Measurements from ENCODE around the gene UCHL5. TPM values are rescaled to one million over a fixed set of nuclear protein-coding genes. Genes with fewer than 3 reads are reported as not detected.

UCHL5 gene
- total and polyA plus RNA-seq, 8 donors = 9.8 to 26.8 (median 17.4) TPM

DNA sequence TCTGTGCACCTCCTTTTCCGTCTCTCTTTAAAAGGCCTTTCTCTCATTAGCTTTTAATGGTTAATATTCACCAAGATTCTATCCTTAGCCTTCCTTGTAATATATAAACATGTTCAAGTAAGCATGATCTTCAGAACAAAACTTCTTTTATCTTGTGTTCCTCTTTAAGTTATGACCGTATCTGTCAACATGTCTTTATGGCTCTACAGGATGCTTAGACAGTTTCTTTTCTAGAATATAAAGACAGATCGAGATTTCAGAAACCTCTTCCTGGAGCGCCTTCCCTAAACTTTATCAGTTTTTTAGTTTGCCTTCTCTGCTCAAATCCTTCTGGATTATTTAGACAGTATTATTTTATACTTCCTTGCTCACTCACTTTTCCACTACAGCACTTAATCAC is 7.4 kb upstream of the UCHL5 start:
- intact Hi-C loops (cut with DNase I) = no loop called here
- no peak for DNase-seq
- H3K9me3 ChIP-seq = no peaks in the 10 kb centered on the region
- H3K36me3 ChIP-seq = no peaks in the 10 kb centered on the region
- 87 to 89% methylated on average over 4 of the region's 4 CpGs for WGBS, 2 donors
- H3K4me3 ChIP-seq = no peak overlapping the region
- no peak for TF ChIP-seq CTCF (IDR thresholded peaks at IDR 0.05)
- no peaks in the 10 kb centered on the region for H3K27me3 ChIP-seq
- no peak overlapping the region for H3K27ac ChIP-seq
- no peak for FAIRE-seq
- H3K4me1 ChIP-seq = peaks cover 0 to 4% (median under 1%) of the 10 kb centered on the region in 3 donors
- no peak for ATAC-seq

DNA sequence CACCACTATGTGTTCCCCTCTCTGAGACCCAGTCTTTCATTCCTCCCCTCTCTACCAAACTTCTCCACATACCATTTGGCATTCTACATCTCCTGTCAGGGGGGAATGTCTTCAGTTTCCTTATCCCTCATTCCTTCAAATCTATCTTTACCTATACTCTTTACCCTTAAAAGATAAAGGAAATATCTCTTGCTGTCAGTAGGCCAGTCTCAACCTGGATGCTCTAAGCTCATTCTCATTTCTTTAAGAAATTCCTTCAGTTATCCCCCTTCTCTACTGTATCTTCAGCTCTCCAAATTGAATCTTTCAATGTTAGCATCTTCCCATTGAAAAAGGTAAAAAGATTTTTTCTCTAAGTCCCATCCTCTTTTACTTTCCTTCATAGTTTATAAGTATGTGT is 6.8 kb upstream of the UCHL5 start:
- ATAC-seq = no peak
- no peak for FAIRE-seq
- H3K4me3 ChIP-seq = no peak overlapping the region
- no peaks in the 10 kb centered on the region for H3K27me3 ChIP-seq
- peaks cover 3 to 10% (median 5%) of the 10 kb centered on the region in 3 donors for H3K4me1 ChIP-seq
- H3K36me3 ChIP-seq = no peaks in the 10 kb centered on the region
- TF ChIP-seq CTCF (IDR thresholded peaks at IDR 0.05) = no peak
- intact Hi-C loops (cut with DNase I) = no loop called here
- DNase-seq = no peak
- H3K9me3 ChIP-seq = no peaks in the 10 kb centered on the region
- H3K27ac ChIP-seq = no peak overlapping the region

DNA sequence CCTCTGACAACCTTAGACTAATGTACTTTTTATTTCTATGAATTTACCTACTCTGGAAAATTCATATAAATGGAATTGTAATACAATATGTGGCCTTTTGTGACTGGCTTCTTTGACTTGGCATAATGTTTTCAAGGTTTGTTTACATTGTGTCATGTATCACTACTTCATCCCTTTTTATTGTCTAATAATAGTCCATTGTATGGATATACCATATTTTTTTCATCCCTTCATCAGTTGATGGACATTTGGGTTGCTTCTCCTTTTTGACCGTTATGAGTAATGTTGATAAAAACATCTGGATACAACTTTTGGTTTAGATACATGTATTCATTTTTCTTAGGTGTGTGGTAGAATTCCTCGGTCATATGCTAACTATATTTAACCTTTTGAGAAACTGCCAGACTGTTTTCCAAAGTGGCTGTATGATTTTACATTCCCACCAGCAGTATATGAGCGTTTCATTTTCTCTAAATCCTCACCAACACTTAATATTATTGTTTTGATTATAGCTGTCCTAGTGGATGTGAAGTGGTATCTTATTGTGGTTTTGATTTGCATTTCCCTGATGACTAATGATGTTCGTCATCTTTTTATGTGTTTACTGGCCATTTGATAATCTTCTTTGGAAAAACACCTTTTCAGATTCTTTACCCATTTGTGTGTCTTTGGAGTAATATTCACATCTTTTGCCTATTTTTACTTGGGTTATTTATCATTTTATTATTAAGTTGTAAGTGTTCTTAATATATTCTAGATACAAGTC is 3.7 kb upstream of the UCHL5 start:
- Histone ChIP-seq H3K36me3 (no peaks in the 10 kb centered on the region), H3K9me3 (no peaks in the 10 kb centered on the region), H3K4me1 (peaks cover 8 to 20% (median 13%) of the 10 kb centered on the region in 3 donors), H3K4me3 (no peak overlapping the region), H3K27me3 (no peaks in the 10 kb centered on the region), H3K27ac (no peak overlapping the region)
- ATAC-seq (no peak), DNase-seq (no peak), FAIRE-seq (no peak)
- intact Hi-C loops (cut with DNase I) = no loop called here
- TF ChIP-seq CTCF (IDR thresholded peaks at IDR 0.05) = no peak
- WGBS, 2 donors = 95% methylated on average over 4 of the region's 4 CpGs

DNA sequence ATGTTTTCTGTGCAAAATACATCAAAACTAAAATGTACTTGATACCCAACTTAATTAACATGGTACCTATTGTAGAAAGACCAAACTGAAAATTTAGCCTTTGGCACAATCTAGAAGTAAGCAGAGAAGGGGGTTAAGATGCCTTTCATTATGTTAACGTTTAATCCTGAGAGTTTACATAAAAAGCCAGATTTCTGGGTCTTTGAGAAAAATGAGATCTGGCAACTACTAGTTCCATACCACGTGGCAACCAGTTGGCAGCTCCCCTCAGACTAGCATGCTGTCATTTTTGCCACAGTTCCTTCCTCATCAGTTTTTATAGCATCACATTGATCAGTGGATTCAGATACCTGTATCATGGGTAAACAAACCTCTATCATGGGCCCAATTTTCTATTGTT is 1.8 kb upstream of the UCHL5 start:
- no peak for DNase-seq
- H3K27ac ChIP-seq = peak overlapping the region in 1 of 4 donors; percentile 93
- no peak for FAIRE-seq

More for the DNA sequence above, 1.8 kb upstream of the UCHL5 start:
- no peaks in the 10 kb centered on the region for H3K27me3 ChIP-seq
- intact Hi-C loops (cut with DNase I) = no loop called here
- H3K4me3 ChIP-seq = peak overlapping the region in 2 of 4 donors; percentile 67 to 81
- TF ChIP-seq CTCF (IDR thresholded peaks at IDR 0.05) = no peak
- no peaks in the 10 kb centered on the region for H3K36me3 ChIP-seq
- peaks cover 8 to 30% (median 23%) of the 10 kb centered on the region in 3 donors for H3K4me1 ChIP-seq
- ATAC-seq = no peak
- H3K9me3 ChIP-seq = no peaks in the 10 kb centered on the region
- 3 to 10% methylated on average over 2 of the region's 2 CpGs for WGBS, 2 donors
